NCI-H526 (cell line): ENCODE measurements around the gene TNFRSF8.

Source experiments
- DNase-seq, 2 experiments: peaks; one replicate each; lab custom pipeline; 2025; lab: John Stamatoyannopoulos, UW

Gene TNFRSF8

GRCh38 chr1:12060500-12060899 lies 2.6 kb upstream of the TNFRSF8 start:
- no peak for DNase-seq

DNA sequence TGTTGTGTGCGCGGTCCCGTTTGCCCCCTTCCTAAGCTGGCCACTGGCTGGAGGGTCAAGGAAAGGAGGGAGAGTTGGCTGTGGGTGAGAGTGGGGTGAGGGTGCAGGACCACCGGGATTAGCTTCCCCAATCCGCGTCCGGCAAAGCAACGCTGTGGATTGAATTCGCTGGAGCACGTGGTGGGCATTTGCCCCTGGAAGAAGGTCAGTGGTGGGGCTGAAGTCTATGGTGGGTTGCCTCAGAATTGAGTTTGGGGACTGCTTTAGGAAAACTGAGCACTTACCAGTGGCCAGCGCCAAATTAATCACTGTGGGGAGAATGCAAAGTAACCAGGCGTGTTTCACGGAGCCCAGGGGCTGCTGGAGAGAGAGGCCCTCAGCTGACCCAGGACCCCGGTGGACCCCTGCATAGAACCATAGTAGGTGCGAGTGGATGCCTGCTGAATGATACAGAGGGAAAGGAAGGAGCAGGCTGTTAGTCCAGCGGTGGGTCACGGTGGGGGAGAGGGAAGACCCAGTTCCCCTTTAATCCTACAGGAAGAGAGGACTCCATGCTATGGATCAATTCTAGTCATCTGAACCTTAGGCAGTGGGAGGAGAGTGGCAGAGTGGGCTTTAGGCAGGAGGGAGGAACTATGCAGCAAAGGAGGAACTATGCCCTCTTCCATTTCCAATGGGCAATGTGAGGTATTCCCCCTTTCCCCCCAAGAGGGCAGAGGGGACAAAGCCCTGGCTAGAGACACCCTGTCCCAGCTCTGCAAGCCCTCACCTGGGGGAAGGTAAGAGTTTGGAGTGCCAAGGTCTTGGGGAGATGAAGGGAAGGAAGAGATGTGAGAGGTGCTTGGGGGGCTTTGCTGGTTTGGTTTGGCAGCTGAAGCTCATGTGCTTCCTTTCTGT lies 1.2 kb downstream of the TNFRSF8 start:
- no peak for DNase-seq

GRCh38 chr1:12065872-12066271 lies 2.8 kb downstream of the TNFRSF8 start:
- DNase-seq = peak in 1 of 2 experiments; percentile 6

DNA sequence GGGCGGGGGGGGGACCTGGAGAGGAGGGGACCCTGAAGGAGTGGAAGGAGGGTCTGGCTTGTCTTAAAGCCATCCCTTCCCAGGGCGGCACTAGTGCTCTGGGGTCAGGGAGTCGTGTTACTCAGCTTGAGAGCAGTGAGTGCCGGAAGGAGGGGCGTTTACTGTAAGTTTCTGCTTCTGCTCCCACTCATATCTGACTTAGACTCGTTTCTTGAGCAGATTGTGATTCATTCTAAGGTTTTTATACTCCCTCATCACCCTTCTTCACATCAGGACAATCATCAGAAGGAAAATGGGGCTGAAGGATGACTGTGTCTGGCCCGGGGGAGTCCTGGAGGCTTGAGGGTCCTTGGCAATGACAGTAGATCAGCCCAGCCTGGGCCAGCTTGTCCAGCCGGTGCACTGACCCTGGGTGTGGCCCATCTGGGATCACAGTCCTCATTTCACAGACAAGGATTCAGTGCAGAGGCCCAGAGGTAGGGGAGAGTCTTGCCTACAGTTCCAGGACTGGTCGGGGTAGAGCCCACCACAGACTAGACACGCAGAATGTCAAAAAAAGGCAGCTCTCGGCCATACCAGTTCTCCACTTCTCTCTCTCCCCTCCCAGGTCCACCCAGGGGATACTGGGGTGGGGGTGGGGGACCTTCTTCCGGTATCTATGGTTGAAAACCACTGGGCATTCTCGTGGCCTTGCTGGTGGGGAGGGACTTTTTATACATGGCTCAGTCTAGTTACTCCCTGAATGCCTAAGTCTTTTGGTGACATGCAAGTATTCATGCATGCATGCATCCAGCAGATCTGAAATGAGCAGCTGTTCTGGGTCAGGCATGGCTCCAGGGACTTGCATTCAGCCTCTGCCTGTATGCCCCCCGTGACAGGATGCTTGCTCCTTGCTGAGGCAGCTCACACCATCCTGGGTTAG lies 5.1 kb downstream of the TNFRSF8 start:
- no peak for DNase-seq

- DNase-seq = no peak
Measured at GRCh38 chr1:12069623-12070244, 6.6 kb downstream of the TNFRSF8 start.

DNA sequence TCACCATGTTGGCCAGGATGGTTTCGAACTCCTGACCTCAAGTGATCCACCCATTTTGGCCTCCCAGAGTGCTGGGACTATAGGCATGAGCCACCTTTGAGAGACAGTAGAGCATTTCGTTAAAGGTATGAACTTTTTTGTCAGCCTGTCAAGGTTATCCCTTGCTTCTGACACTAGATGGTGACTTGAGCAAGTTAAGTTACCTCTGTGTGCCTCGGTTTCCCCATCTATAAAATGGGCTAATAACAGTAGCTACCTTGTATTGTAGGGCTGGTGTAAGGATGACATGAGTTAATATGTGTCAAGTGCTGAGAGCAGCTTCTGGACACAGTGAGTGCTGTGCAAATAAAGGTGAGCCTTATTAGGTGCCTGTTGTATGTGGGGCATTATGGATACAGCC lies 8.8 kb downstream of the TNFRSF8 start:
- DNase-seq = no peak

DNA sequence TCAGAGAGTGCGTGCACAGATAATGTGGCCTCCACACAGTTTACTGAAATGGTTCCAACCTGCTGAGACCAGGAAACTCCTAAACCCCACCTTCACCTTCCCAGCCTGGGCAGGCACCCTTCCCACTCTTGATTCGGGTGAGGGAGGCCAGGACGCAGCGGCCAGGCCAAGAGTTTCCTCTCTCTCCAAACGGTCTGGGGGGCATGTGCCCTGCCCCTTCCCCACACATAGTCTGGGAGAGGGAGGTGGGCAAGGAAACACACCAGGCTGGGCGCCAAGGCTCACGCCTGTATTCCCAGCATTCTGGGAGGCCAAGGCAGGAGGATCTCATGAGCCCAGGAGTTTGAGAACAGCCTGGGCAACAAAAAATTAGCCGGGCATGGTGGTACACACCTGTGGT lies 9.6 kb downstream of the TNFRSF8 start:
- DNase-seq = no peak

DNA sequence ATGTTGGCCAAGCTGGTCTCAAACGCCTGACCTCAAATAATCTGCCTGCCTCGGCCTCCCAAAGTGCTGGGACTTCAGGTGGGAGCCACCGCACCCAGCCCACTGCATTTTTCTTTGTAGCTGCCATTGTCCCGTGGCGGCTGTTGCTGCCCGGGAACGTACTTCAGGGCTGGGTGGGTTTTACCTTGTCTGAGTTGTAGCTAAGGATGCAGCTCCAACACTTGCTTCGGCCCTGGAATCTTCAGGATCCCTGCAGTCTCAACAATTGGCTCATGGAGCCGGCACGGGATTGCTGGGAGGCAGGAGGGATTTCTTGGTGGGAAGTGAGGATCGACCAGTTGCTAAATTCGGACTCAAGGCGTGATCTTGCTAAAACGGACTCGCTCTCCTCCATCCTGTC lies 10.7 kb downstream of the TNFRSF8 start:
- no peak for DNase-seq

DNA sequence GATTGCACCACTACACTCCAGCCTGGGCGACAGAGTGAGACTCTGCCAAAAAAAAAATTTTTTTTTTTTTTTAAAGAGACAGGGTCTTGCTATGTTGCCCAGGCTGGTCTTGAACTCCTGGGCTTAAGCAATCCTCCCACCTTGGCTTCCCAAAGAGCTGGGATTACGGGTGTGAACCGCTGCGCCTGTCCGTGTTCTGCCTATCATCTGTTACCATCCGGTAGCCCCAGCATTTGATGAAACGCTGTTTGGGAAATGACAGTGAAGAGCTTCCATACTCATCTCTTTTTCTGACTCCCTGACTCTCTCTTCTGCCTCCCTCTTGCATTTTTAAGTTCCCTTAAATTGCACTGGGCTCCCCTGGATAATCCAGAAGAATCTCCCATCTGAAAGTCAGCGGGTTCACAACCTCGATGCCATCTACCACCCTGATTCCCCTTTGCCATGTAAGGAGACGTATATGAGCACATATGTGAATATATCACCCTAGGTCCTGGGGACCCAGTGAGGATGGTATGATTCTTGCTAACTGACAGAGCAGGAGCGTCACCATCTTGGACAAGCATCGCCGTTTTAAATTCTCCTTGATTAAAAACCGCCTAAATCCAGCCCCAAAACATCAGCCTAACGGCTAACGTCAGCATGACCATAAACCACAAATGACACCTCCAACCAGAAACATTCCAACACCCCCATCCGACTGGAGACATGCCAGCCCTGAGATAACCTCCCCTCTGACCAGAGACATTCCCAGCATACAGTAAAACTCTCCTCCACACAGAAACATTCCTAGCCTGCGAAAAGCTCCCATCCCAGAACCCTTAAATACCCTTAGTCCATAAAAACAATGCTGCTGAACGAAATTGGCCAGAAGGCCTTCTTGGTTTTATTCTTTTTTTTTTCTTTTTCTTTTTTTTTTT lies 12.4 kb downstream of the TNFRSF8 start:
- no peak for DNase-seq

DNA sequence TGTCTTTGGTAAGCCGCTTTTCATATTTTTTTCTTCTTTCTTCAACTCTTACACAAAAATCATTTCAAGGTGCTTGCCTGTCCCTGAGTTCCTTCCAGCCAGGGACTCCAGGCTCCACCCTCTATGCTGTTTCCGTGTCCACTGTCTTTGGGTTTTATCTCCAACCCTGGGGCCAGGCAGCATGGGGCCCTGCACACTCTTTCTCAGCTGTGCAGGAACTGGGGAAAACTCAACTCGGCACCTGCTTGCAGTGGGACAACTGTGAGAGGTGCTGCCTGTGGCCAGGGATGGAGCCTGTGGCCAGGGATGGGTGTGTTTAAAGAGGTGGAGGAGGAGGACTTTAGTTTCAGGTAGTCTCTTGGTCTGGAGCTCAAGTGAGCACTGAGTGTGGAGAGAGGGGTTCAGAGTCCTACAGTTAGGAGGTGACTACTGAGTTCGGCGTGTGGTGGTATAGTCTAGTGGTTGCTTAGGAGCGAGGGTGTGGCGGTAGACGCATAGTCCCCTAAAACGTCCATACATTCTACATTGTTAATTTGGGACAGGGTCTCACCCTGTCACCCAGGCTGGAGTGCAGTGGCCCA lies 13.4 kb downstream of the TNFRSF8 start:
- DNase-seq = no peak

GRCh38 chr1:12078575-12078937 lies 15.5 kb downstream of the TNFRSF8 start:
- DNase-seq = no peak

- peak; percentile 5 to 53 for DNase-seq
Measured at GRCh38 chr1:12078938-12079861, 16.1 kb downstream of the TNFRSF8 start.

DNA sequence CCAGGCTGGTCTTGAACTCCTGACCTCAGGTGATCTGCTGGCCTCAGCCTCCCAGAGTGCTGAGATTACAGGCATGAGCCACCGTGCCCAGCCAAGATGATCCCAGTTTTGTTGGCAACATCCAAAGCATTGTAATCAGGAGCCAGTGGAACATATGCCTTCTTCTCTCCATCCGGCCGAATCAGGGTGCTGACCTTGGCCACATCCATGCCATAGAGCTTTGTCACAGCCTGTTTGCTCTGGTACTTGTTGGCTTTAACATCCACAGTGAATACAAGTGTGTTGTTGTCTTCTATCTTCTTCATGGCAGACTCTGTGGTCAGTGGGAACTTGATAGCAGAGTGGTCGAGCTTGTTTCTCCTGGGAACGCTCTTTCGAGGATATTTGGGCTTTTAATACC lies 17.1 kb downstream of the TNFRSF8 start:
- DNase-seq = no peak

- no peak for DNase-seq
Measured at GRCh38 chr1:12080773-12081556, 17.9 kb downstream of the TNFRSF8 start.

GRCh38 chr1:12081648-12082396 lies 18.7 kb downstream of the TNFRSF8 start:
- no peak for DNase-seq

- no peak for DNase-seq
Measured at GRCh38 chr1:12082988-12083387, 19.9 kb downstream of the TNFRSF8 start.

DNA sequence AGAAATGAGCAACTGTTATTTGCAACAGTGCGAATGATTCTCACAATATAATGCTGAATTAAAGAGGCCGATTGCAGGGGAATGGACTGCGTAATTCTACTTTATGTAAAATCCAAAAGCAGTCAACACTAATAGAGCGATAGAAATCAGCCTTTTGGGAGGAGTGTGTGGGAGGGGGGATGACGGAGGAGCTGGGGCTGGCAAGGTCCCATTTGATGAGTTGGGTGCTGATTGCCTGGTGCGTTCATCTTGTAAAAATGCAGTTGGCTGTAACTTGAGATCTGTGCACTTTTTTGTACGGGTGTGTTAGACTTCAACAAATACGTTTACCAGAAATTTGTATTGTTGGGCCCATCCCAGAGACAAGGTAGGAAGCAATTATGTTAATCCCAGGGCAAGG lies 20.7 kb downstream of the TNFRSF8 start:
- no peak for DNase-seq

GRCh38 chr1:12085643-12086260 lies 22.6 kb downstream of the TNFRSF8 start:
- DNase-seq = no peak
